GM19438 (cell line): ENCODE data around the gene LILRB3.
"Not testable (repeated sequence)": the region's sequence is repeated elsewhere in the genome, so short reads cannot be mapped to it uniquely, and the experiment has no call there.

ENCODE experiments used
- ATAC-seq: cut with Tn5 transposase; IDR thresholded peaks from one replicate; pipeline ENCODE4 v1.9.1; 2021; ENCODE audit warnings: low read depth; ENCODE audit not compliant: unreplicated experiment

Gene LILRB3

GRCh38 chr19:54243809-54244208, 21.0 kb upstream of the LILRB3 start:
- ATAC-seq = not testable (repeated sequence)

- ATAC-seq = not testable (repeated sequence)
Observed at GRCh38 chr19:54242646-54243045, 19.8 kb upstream of the LILRB3 start, which contains the start of gene LILRA6. Gene LILRA6 (minus strand): TSS chr19:54242790.

- not testable (repeated sequence) for ATAC-seq
Observed at GRCh38 chr19:54242234-54242633, 19.4 kb upstream of the LILRB3 start.

GRCh38 chr19:54240372-54241336, 17.8 kb upstream of the LILRB3 start:
- ATAC-seq = not testable (repeated sequence)

- not testable (repeated sequence) for ATAC-seq
Observed at GRCh38 chr19:54239491-54240371, 16.9 kb upstream of the LILRB3 start.

GRCh38 chr19:54233941-54234340, 11.1 kb upstream of the LILRB3 start:
- no peak for ATAC-seq

- no peak for ATAC-seq
Observed at GRCh38 chr19:54231077-54231931, 8.5 kb upstream of the LILRB3 start.

GRCh38 chr19:54230031-54230430, 7.2 kb upstream of the LILRB3 start:
- ATAC-seq = no peak

- ATAC-seq = no peak
Observed at GRCh38 chr19:54229146-54229545, 6.3 kb upstream of the LILRB3 start.

GRCh38 chr19:54224619-54225018, 1.8 kb upstream of the LILRB3 start:
- ATAC-seq = not testable (repeated sequence)

GRCh38 chr19:54223937-54224281, 1.1 kb upstream of the LILRB3 start:
- not testable (repeated sequence) for ATAC-seq

GRCh38 chr19:54223277-54223936, 600 bp upstream of the LILRB3 start:
- ATAC-seq = not testable (repeated sequence)

- not testable (repeated sequence) for ATAC-seq
Observed at GRCh38 chr19:54221947-54222346, 860 bp downstream of the LILRB3 start.

- ATAC-seq = not testable (repeated sequence)
Observed at GRCh38 chr19:54219702-54220101, 3.1 kb downstream of the LILRB3 start.

- no peak for ATAC-seq
Observed at GRCh38 chr19:54218960-54219661, 3.7 kb downstream of the LILRB3 start.

- no peak for ATAC-seq
Observed at GRCh38 chr19:54218259-54218658, 4.5 kb downstream of the LILRB3 start.

GRCh38 chr19:54217517-54218247, 5.1 kb downstream of the LILRB3 start:
- ATAC-seq = not testable (repeated sequence)

GRCh38 chr19:54216869-54217268, 5.9 kb downstream of the LILRB3 start:
- no peak for ATAC-seq
